Stimulated activated CD8-positive, alpha-beta memory T cell treated with anti-CD3 and anti-CD28 coated beads, Interleukin-7, amount 100 ng/mL, for 1 hour (primary cell): ENCODE results near the gene RILPL2.
"Not testable (repeated sequence)": the region's sequence is repeated elsewhere in the genome, so short reads cannot be mapped to it uniquely, and the experiment has no call there.

ENCODE experiments used
- DNase-seq, 2 donors: peaks; one replicate each; pipeline ENCODE4 v3.0.0-alpha.2; 2020; ENCODE audit warnings: low read depth in 2 of 2

RILPL2 gene, protein sequence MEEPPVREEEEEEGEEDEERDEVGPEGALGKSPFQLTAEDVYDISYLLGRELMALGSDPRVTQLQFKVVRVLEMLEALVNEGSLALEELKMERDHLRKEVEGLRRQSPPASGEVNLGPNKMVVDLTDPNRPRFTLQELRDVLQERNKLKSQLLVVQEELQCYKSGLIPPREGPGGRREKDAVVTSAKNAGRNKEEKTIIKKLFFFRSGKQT

GRCh38 chr12:123436017-123436964 is at the start of gene RILPL2:
Gene RILPL2, minus strand, starts transcription at chr12:123436684. Its CDS starts 264 bp downstream, at chr12:123436420.
- peak; percentile 81 to 87 for DNase-seq

- DNase-seq = no peak
These were observed 49.3 kb upstream of the RILPL2 start for GRCh38 chr12:123485756-123486155.

DNA sequence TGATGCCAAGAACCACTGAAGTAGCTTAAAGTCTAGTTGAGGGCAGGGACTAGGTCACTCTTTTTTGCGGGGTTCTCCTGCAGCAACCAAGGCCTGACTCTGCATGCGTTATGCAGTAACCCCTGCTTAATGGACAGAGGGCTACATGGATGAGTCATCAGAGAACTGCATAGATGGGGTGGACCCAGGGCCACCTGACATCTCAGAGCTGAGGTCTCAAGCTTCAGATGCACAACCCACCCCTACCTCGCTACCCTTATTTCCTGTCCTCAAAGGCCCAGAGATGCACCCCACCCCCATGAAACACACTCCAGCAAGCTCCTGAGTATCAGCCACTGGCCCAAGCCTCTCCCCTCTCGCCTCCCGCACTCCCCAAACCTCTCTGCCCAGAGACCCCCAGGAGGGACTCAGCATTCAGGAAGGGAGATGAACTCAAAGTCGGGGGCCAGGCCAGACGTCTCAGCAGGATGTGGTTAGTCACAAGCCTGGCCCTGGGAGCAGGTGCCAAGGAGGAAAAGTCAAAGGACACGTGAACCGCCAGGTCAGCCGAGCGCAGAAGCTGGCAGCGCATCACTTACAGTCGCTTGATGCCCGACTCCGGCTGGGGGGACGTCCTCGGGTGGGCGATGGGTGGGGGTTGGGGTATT is 47.2 kb upstream of the RILPL2 start:
- no peak for DNase-seq

DNA sequence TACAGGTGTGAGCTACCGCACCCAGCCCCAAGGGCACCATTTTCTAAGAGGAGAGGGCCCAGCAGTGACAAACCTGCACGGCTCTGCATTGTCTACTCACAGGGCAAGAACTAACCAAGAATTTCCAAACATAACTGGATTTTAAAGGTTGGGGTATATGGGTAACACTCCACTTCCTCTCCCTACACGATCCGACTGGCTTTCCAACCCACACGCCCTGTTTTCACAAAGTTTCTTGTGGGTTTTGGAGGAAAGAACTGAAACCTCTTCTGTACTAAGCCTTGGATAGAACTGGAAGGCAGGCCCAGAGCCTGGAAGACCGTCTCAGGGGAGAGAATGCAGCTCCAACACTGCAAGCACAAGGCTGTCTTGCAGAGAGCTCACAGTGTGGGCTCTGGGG is 46.4 kb upstream of the RILPL2 start:
- DNase-seq = no peak

GRCh38 chr12:123481251-123481650 is 44.8 kb upstream of the RILPL2 start:
- not testable (repeated sequence) for DNase-seq

- DNase-seq = no peak
These were observed 43.1 kb upstream of the RILPL2 start for GRCh38 chr12:123479442-123480180.

GRCh38 chr12:123478762-123479161 is 42.3 kb upstream of the RILPL2 start:
- no peak for DNase-seq

GRCh38 chr12:123478069-123478468 is 41.6 kb upstream of the RILPL2 start:
- DNase-seq = no peak

- no peak for DNase-seq
These were observed 38.8 kb upstream of the RILPL2 start for GRCh38 chr12:123475246-123475703.

DNA sequence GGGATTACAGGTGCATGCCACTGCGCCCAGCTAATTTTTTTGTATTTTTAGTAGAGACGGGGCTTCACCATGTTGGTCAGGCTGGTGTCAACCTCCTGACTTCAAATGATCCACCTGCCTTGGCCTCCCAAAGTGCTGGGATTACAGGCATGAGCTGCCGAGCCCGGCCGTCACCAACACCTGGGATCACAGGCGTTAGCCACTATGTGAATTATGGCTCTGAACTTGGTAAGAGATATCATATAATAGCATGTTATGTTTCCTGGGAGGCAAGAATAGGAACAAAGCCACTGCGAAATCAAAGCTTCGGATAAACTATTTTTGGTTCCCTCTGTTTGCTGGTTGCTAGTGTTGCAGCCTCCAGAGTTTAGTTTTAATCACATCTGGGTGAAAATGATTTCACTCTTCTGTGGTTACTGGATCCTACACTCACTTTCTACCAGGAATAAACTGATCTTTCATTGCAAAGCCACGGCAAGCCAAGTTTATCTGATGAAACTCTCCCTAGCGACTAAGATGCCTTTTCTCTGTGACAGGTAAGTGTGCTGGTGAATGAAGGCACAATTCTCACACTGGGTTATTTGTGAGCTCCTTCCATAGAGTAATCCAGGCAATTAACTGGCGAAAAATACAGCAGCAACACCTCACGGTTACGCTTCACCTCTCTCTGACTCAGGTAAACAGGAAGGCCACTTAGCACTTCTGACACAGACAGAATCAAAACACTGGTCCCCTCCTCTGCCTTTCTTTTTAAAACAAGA is 38.2 kb upstream of the RILPL2 start:
- no peak for DNase-seq

GRCh38 chr12:123472438-123472849 is 36.0 kb upstream of the RILPL2 start:
- DNase-seq = no peak

GRCh38 chr12:123471374-123472068 is 35.0 kb upstream of the RILPL2 start:
- DNase-seq = no peak

GRCh38 chr12:123469978-123470377 is 33.5 kb upstream of the RILPL2 start:
- DNase-seq = no peak

DNA sequence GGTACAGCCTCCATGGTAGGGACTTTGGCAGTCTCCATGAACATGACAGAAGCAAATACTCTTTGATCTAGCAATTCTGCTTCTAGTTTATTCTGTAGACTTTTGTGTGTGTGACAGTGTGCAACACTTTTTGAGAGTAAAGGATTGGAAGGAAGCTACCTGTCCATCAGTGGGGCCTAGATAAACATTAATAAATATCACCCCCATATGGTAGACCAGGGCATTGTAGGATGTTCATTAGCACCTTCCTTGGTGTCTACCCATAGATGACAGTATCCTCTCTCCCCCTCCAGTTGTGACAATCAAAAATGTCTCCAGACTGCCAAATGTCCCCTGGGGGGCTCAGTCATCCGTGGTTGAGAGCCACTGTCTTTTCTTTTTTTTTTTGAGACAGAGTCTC is 32.3 kb upstream of the RILPL2 start:
- no peak for DNase-seq

DNA sequence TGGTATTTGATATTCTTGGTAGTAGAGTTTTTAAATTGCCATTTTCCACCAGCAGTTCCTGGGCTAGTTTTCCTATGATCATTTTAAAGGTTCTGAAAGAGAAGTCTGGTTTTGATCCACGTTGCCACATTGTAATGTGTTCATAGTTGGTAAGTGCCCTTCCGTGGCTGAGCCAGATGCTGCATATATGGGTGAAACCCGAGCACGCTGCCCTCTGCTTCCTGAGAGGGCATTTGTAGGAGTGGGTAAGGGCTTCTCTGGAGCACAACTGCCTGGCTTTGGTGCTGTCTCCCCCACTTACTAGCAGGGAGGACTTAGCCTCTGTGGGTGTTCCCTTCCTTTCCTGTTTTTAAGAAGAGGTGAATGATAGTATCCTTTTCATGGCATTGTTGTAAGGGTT is 28.6 kb upstream of the RILPL2 start:
- DNase-seq = no peak

DNA sequence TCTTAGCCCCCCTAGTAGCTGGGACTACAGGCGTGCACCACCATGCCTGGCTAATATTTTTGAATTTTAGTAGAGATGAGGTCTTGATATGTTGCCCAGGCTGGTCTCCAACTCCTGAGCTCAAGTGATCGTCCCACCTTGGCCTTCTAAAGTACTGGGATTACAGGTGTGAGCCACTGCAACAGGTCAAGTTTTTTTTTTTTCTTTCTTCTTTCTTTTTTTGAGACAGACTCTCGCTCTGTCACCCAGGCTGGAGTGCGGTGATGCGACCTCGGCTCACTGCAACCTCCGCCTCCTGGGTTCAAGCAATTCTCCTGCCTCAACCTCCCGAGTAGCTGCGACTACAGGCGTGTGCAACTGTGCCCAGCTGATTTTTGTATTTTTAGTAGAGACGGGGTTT is 26.7 kb upstream of the RILPL2 start:
- not testable (repeated sequence) for DNase-seq

DNA sequence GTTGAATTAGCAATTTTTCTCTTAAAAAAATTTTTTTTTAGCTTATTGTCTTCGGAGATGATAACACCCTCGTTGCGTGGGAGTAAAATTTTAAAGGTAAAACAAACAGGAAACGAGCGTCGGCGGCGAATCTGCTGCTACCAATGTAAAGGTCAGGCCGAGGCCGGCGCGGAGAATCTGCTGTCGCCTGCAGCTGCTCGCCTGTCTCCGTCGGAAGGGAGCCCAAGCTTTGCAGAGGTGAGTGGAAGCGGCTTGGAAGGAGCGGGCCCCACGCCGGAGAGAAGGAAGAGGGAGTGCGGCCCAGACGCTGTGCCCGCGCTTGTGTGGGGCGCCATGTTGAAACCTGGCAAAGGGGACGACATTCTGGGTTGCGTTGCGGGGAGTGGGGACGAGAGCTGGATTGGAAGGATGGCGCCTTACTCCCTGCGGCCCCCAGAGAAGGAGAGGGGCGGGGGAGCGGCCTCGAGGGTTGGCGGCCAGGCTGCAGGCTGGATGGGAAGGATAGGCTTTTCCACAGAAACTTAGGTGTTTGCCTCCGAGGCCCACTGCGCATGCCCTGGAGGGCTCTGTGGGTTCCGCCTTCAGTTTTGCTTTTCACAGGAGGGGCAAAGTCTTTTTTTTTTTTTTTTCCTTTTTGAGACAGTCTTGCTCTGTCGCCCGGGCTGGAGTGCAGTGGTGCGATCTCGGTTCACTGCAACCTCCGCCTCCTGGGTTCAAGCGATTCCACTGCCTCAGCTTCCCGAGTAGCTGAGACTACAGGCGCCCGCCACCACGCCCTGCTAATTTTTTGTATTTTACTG is 21.7 kb upstream of the RILPL2 start, which contains the start of gene SNRNP35:
TSS of gene SNRNP35 (plus strand) at position 160 of the 800 bp plus-strand sequence. CDS start 7,402 bp downstream, outside the sequence.
- DNase-seq = peak; percentile 66 to 71

GRCh38 chr12:123453165-123453564 is 16.7 kb upstream of the RILPL2 start:
- no peak for DNase-seq

- not testable (repeated sequence) for DNase-seq
These were observed 15.7 kb upstream of the RILPL2 start for GRCh38 chr12:123452276-123452550.

DNA sequence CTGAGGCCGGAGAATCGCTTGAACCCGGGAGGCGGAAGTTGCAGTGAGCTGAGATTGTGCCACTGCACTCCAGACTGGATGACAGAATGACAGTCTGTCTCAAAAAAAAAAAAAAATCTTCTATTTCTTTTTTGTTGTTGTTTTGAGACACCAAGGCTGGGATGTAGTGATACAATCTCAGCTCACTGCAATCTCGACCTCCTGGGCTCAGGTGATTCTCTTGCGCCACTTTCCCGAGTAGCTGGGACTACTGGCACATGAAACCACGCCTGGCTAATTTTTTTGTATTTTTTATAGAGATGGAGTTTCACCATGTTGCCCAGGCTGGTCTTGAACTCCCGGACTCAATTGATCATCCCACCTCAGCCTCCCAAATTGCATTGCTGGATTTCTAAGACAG is 14.2 kb upstream of the RILPL2 start:
- DNase-seq = no peak
